Measurements from ENCODE around the gene CST7. TPM values are rescaled to one million over a fixed set of nuclear protein-coding genes. Genes with fewer than 3 reads are reported as not detected.

CST7 gene
- total RNA-seq, 4 donors from 2014 or later: 6.4 to 20.5 (median 12.2) TPM

- ATAC-seq (ENCODE audit: low FRiP score) (no peak), DNase-seq (ENCODE audit: low spot score) (no peak)
- TF ChIP-seq, protein P1, sequence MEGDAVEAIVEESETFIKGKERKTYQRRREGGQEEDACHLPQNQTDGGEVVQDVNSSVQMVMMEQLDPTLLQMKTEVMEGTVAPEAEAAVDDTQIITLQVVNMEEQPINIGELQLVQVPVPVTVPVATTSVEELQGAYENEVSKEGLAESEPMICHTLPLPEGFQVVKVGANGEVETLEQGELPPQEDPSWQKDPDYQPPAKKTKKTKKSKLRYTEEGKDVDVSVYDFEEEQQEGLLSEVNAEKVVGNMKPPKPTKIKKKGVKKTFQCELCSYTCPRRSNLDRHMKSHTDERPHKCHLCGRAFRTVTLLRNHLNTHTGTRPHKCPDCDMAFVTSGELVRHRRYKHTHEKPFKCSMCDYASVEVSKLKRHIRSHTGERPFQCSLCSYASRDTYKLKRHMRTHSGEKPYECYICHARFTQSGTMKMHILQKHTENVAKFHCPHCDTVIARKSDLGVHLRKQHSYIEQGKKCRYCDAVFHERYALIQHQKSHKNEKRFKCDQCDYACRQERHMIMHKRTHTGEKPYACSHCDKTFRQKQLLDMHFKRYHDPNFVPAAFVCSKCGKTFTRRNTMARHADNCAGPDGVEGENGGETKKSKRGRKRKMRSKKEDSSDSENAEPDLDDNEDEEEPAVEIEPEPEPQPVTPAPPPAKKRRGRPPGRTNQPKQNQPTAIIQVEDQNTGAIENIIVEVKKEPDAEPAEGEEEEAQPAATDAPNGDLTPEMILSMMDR (IDR thresholded peaks at IDR 0.05): no peak
Measured at GRCh38 chr20:24933266-24933908, 15.7 kb upstream of the CST7 start.

- TF ChIP-seq, protein P1 (IDR thresholded peaks at IDR 0.05): no peak
- ATAC-seq (ENCODE audit: low FRiP score) (no peak), DNase-seq (ENCODE audit: low spot score) (no peak)
Measured at GRCh38 chr20:24934101-24934661, 14.9 kb upstream of the CST7 start.

- DNase-seq (ENCODE audit: low spot score) (no peak), ATAC-seq (ENCODE audit: low FRiP score) (no peak)
- TF ChIP-seq, protein P1 (IDR thresholded peaks at IDR 0.05): no peak
Measured at GRCh38 chr20:24934716-24935115, 14.4 kb upstream of the CST7 start.

DNA sequence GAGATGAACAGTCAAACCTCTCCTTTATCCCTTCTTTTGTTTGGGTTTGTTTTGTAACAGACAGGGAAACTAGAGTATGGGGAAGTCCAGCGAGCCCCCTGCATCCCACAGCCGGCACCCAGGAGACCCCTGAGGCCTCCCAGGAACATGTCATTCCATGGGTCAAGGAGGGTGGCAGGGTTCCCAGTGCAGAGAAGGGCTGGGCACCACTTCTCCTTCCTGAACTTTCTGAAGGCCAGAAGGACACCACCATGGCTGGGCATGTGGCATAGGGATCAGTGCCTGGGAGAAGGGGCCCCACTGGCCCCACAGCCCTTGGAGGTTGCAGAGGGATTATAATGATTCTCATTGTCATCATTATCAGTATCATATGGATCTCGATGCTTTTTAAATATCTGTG lies 13.9 kb upstream of the CST7 start:
- TF ChIP-seq, protein P1 (IDR thresholded peaks at IDR 0.05): no peak
- ATAC-seq (ENCODE audit: low FRiP score) (no peak), DNase-seq (ENCODE audit: low spot score) (no peak)

- DNase-seq (ENCODE audit: low spot score) (no peak), ATAC-seq (ENCODE audit: low FRiP score) (no peak)
Measured at GRCh38 chr20:24935766-24936525, 13.1 kb upstream of the CST7 start.

GRCh38 chr20:24936526-24937407 lies 12.3 kb upstream of the CST7 start:
- TF ChIP-seq, protein P1 (IDR thresholded peaks at IDR 0.05): no peak
- DNase-seq (ENCODE audit: low spot score) (no peak), ATAC-seq (ENCODE audit: low FRiP score) (no peak)

More at GRCh38 chr20:24935766-24936525, 13.1 kb upstream of the CST7 start:
- TF ChIP-seq, protein P1 (IDR thresholded peaks at IDR 0.05): no peak
